Measurements from ENCODE around the gene KRTAP12-2. TPM values are rescaled to one million over a fixed set of nuclear protein-coding genes. Genes with fewer than 3 reads are reported as not detected.
A peak's percentile ranks its signal among the peaks of the same experiment; 100 is the strongest.

Gene KRTAP12-2
- total and polyA plus RNA-seq, 11 donors = not detected

DNA sequence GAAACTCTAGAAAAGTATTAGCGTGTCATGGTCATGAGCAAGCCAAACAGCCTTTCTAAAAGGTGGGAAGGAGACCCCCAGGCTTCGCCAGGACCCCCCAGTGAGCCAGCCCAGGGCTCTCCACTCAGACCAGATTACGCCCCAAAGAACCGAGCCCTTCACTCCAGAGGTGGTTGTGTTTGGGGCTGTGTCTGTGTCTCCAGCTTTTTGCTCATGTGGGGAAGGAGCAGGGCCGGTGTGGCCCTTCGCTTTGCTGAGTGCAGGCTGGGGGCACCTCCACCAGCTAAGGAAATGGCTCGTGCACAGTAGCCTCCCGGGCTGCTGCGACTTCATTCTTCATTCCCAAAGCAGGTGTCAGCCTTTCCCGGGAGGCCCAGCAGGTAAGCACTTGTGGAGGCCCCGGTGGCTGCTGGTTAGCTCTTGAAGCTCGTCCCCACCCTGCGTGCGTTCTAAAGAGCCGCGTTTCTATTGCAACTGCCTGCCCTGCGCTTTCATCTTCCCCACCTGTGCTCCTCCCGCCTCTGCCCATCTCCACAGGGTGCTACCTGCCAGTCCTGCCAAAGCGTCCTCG, 44.1 kb upstream of the KRTAP12-2 start:
- peak overlapping the region in 4 of 12 donors; percentile 4 to 39 (median 6) for H3K4me3 ChIP-seq
- 6 to 15% (median 8%) methylated on average over 10 to 20 of the region's 20 CpGs for WGBS, 4 donors
- peaks cover 0 to 46% (median 15%) of the 10 kb centered on the region in 12 donors for H3K4me1 ChIP-seq
- H3K9me3 ChIP-seq = no peaks in the 10 kb centered on the region
- peak overlapping the region in 2 of 12 donors; percentile 0 to 28 for H3K27ac ChIP-seq
- ATAC-seq = no peak
- intact Hi-C loops (cut with DNase I) = loop anchor here in 1 of 10 donors (10.0 kb wide), 1 partner anchor 86 kb away; the partner anchor contains the start of gene KRTAP10-9
- no peaks in the 10 kb centered on the region for H3K36me3 ChIP-seq
- no peak for DNase-seq
- H3K27me3 ChIP-seq = peaks cover 29 to 90% (median 74%) of the 10 kb centered on the region in 9 donors
- no peak for TF ChIP-seq CTCF (IDR thresholded peaks at IDR 0.05)
- no peak for TF ChIP-seq POLR2A (IDR thresholded peaks at IDR 0.05)

GRCh38 chr21:44710294-44710665, 43.6 kb upstream of the KRTAP12-2 start:
- Histone ChIP-seq H3K9me3 (no peaks in the 10 kb centered on the region), H3K27me3 (peaks cover 29 to 91% (median 76%) of the 10 kb centered on the region in 9 donors), H3K4me1 (peaks cover 0 to 46% (median 15%) of the 10 kb centered on the region in 12 donors), H3K4me3 (peak overlapping the region in 1 of 12 donors; percentile 35), H3K27ac (peak overlapping the region in 2 of 12 donors; percentile 49 to 60), H3K36me3 (no peaks in the 10 kb centered on the region)
- intact Hi-C loops (cut with DNase I) = loop anchor here in 1 of 10 donors (10.0 kb wide), 1 partner anchor 85 kb away; the partner anchor contains the start of gene KRTAP10-9
- no peak for DNase-seq
- peak in 2 of 4 donors; percentile 5 to 8 for ATAC-seq
- 0 to 11% (median 3%) methylated on average over 4 to 17 of the region's 17 CpGs for WGBS, 4 donors
- TF ChIP-seq POLR2A (IDR thresholded peaks at IDR 0.05) (no peak), CTCF (IDR thresholded peaks at IDR 0.05) (no peak)

DNA sequence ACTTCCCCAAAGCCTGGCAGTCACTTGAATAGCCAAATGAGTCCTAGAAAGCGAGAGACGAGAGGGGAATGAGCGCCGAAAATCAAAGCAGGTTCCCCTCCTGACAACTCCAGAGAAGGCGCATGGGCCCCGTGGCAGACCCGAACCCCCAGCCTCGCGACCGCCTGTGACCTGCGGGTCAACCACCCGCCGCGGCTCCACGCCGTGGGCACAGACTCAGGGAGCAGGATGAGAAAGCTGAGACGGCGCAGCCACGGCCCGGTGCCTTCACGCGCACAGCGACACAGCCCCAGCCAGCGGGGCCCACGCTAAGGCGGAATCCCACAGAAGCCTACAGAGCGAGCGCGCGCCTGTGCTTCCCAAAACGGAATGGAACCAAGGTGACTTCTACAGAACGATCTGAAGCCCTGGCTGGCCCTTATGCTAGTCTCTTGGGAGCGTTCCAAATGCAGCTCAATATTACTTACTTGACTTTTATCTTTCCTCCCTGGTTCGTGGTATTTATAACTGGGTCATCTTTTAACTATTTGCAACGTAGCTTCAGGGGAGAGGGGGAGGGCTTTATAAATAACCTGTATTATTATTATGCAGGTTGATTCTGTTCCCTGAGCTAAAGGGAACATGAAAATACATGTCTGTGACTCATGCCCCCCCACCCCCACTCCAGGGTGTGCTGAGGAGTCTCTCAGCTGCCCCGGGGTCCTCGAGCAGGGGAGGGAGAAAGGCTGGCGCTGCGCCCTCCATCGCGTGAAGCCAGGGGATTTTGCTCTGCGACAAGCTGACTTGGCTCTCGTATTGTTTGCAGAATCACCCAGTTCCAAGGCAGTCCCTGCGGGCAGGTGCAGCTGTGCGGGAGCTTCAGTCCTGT, 42.9 kb upstream of the KRTAP12-2 start:
- intact Hi-C loops (cut with DNase I) = loop anchor here in 1 of 10 donors (10.0 kb wide), 1 partner anchor 85 kb away; the partner anchor contains the start of gene KRTAP10-9
- Histone ChIP-seq H3K36me3 (no peaks in the 10 kb centered on the region), H3K4me1 (peaks cover 0 to 46% (median 15%) of the 10 kb centered on the region in 12 donors), H3K27ac (peak overlapping the region in 4 of 12 donors; percentile 46 to 72 (median 54)), H3K9me3 (no peaks in the 10 kb centered on the region), H3K4me3 (peak overlapping the region in 8 of 12 donors; percentile 5 to 35 (median 14)), H3K27me3 (peaks cover 29 to 90% (median 76%) of the 10 kb centered on the region in 9 donors)
- TF ChIP-seq CTCF (IDR thresholded peaks at IDR 0.05) = no peak
- TF ChIP-seq POLR2A (IDR thresholded peaks at IDR 0.05) = no peak
- peak in 1 of 5 donors; percentile 61 for DNase-seq
- peak; percentile 39 to 73 (median 64) for ATAC-seq
- WGBS, 4 donors = 2% methylated on average over 22 to 45 of the region's 45 CpGs
